Activated CD8-positive, alpha-beta T cell treated with anti-CD3 and anti-CD28 coated beads, Interleukin-2, amount 10 ng/mL, durations not matched to agents 7 days and 5 days (primary cell): ENCODE data around the gene FHOD3. TPM values are rescaled to one million over a fixed set of nuclear protein-coding genes. Genes with fewer than 3 reads are reported as not detected.

Source experiments
- ATAC-seq: fragments of 150-1000 bp; cut with Tn5 transposase; one replicate; pipeline ENCODE4 v1.10.0; 2021; ENCODE audit warnings: moderate library complexity
- CTCF ChIA-PET: fragments of 350-600 bp; sonication (Branson Sonifier 250); formaldehyde crosslinking; loops from one replicate; lab custom pipeline; 2021; ENCODE audit warnings: antibody characterized with exemption; lab: Charles Lee
- POLR2A ChIA-PET: fragments of 350-600 bp; sonication (Branson Sonifier 250); formaldehyde crosslinking; loops from one replicate; lab custom pipeline; 2021; ENCODE audit warnings: antibody characterized with exemption; lab: Charles Lee
- DNase-seq: peaks from one replicate; pipeline ENCODE4 v3.0.0-alpha.2; 2020
- H3K27ac Mint-ChIP-seq: one replicate; pipeline ENCODE4 v1.8.0; 2021; ENCODE audit warnings: mild to moderate bottlenecking, mixed read lengths
- H3K27me3 Mint-ChIP-seq: one replicate; pipeline ENCODE4 v1.8.0; 2021; ENCODE audit warnings: low read depth, mixed read lengths
- H3K36me3 Mint-ChIP-seq: one replicate; pipeline ENCODE4 v1.8.0; 2021; ENCODE audit warnings: low read depth, mixed read lengths
- H3K4me1 Mint-ChIP-seq: one replicate; pipeline ENCODE4 v1.8.0; 2021; ENCODE audit warnings: low read depth, mixed read lengths
- H3K4me3 Mint-ChIP-seq: one replicate; pipeline ENCODE4 v1.8.0; 2021; ENCODE audit warnings: mild to moderate bottlenecking, mixed read lengths
- H3K9me3 Mint-ChIP-seq: one replicate; pipeline ENCODE4 v1.8.0; 2022; ENCODE audit warnings: mixed read lengths; ENCODE audit not compliant: insufficient read depth
- total RNA-seq, 2 experiments: library from RNA; stranded (reverse); gene quantifications; one replicate each; pipeline ENCODE4 v1.2.3, GENCODE V29; 2021

Gene FHOD3
- total RNA-seq, 2 experiments from 2014 or later = not detected

GRCh38 chr18:36464126-36464651, 166.7 kb downstream of the FHOD3 start:
- Mint-ChIP-seq H3K27me3 (no peaks in the 10 kb centered on the region), H3K27ac (no peak overlapping the region), H3K4me3 (no peak overlapping the region), H3K36me3 (no peaks in the 10 kb centered on the region), H3K9me3 (no peaks in the 10 kb centered on the region), H3K4me1 (no peaks in the 10 kb centered on the region)
- CTCF ChIA-PET = no interaction called here
- peak; percentile 4 for ATAC-seq
- no peak for DNase-seq
- POLR2A ChIA-PET = no interaction called here

- Mint-ChIP-seq H3K27ac (no peak overlapping the region), H3K36me3 (no peaks in the 10 kb centered on the region), H3K4me1 (no peaks in the 10 kb centered on the region), H3K27me3 (no peaks in the 10 kb centered on the region), H3K9me3 (no peaks in the 10 kb centered on the region), H3K4me3 (no peak overlapping the region)
- ATAC-seq (no peak), DNase-seq (no peak)
- ChIA-PET CTCF (no interaction called here), POLR2A (no interaction called here)
These were observed 167.8 kb downstream of the FHOD3 start for GRCh38 chr18:36465276-36465675.

- ATAC-seq = no peak
- ChIA-PET POLR2A (no interaction called here), CTCF (no interaction called here)
- H3K9me3 Mint-ChIP-seq = no peaks in the 10 kb centered on the region
- no peaks in the 10 kb centered on the region for H3K27me3 Mint-ChIP-seq
- H3K27ac Mint-ChIP-seq = no peak overlapping the region
- no peaks in the 10 kb centered on the region for H3K36me3 Mint-ChIP-seq
- no peak for DNase-seq
- H3K4me1 Mint-ChIP-seq = no peaks in the 10 kb centered on the region
- H3K4me3 Mint-ChIP-seq = no peak overlapping the region
These were observed 168.5 kb downstream of the FHOD3 start for GRCh38 chr18:36465970-36466369.

GRCh38 chr18:36467614-36468013, 170.1 kb downstream of the FHOD3 start:
- Mint-ChIP-seq H3K9me3 (no peaks in the 10 kb centered on the region), H3K27me3 (peaks cover 3% of the 10 kb centered on the region), H3K4me1 (no peaks in the 10 kb centered on the region), H3K36me3 (no peaks in the 10 kb centered on the region), H3K27ac (no peak overlapping the region), H3K4me3 (no peak overlapping the region)
- DNase-seq (no peak), ATAC-seq (no peak)
- POLR2A ChIA-PET = no interaction called here
- CTCF ChIA-PET = no interaction called here

- DNase-seq (no peak), ATAC-seq (no peak)
- Mint-ChIP-seq H3K36me3 (no peaks in the 10 kb centered on the region), H3K4me3 (no peak overlapping the region), H3K27me3 (peaks cover 3% of the 10 kb centered on the region), H3K9me3 (no peaks in the 10 kb centered on the region), H3K4me1 (no peaks in the 10 kb centered on the region), H3K27ac (no peak overlapping the region)
- CTCF ChIA-PET = no interaction called here
- POLR2A ChIA-PET = no interaction called here
These were observed 170.6 kb downstream of the FHOD3 start for GRCh38 chr18:36468161-36468560.

GRCh38 chr18:36469461-36469860, 171.9 kb downstream of the FHOD3 start:
- CTCF ChIA-PET = no interaction called here

GRCh38 chr18:36470896-36471295, 173.4 kb downstream of the FHOD3 start:
- H3K27me3 Mint-ChIP-seq = peaks cover 3% of the 10 kb centered on the region
- CTCF ChIA-PET = no interaction called here
- POLR2A ChIA-PET = no interaction called here
- no peaks in the 10 kb centered on the region for H3K4me1 Mint-ChIP-seq
- H3K27ac Mint-ChIP-seq = no peak overlapping the region
- DNase-seq (no peak), ATAC-seq (no peak)
- H3K36me3 Mint-ChIP-seq = no peaks in the 10 kb centered on the region
- no peaks in the 10 kb centered on the region for H3K9me3 Mint-ChIP-seq
- no peak overlapping the region for H3K4me3 Mint-ChIP-seq

More at GRCh38 chr18:36469461-36469860, 171.9 kb downstream of the FHOD3 start:
- DNase-seq (no peak), ATAC-seq (no peak)
- Mint-ChIP-seq H3K4me1 (no peaks in the 10 kb centered on the region), H3K36me3 (no peaks in the 10 kb centered on the region), H3K27me3 (peaks cover 3% of the 10 kb centered on the region), H3K9me3 (no peaks in the 10 kb centered on the region), H3K4me3 (no peak overlapping the region), H3K27ac (no peak overlapping the region)
- POLR2A ChIA-PET = no interaction called here

GRCh38 chr18:36471393-36471792, 173.9 kb downstream of the FHOD3 start:
- Mint-ChIP-seq H3K4me1 (no peaks in the 10 kb centered on the region), H3K27ac (no peak overlapping the region), H3K36me3 (no peaks in the 10 kb centered on the region), H3K4me3 (no peak overlapping the region), H3K27me3 (peaks cover 3% of the 10 kb centered on the region), H3K9me3 (no peaks in the 10 kb centered on the region)
- ATAC-seq = no peak
- POLR2A ChIA-PET = no interaction called here
- CTCF ChIA-PET = no interaction called here
- DNase-seq = no peak

GRCh38 chr18:36476433-36476832, 178.9 kb downstream of the FHOD3 start:
- ATAC-seq = no peak
- H3K4me1 Mint-ChIP-seq = no peaks in the 10 kb centered on the region

GRCh38 chr18:36477776-36478175, 180.3 kb downstream of the FHOD3 start:
- Mint-ChIP-seq H3K36me3 (no peaks in the 10 kb centered on the region), H3K4me1 (no peaks in the 10 kb centered on the region), H3K9me3 (no peaks in the 10 kb centered on the region), H3K27ac (no peak overlapping the region), H3K27me3 (peaks cover 2% of the 10 kb centered on the region), H3K4me3 (no peak overlapping the region)
- DNase-seq (no peak), ATAC-seq (no peak)
- POLR2A ChIA-PET = no interaction called here
- CTCF ChIA-PET = no interaction called here

More at GRCh38 chr18:36476433-36476832, 178.9 kb downstream of the FHOD3 start:
- Mint-ChIP-seq H3K27ac (no peak overlapping the region), H3K36me3 (no peaks in the 10 kb centered on the region), H3K9me3 (no peaks in the 10 kb centered on the region), H3K4me3 (no peak overlapping the region), H3K27me3 (peaks cover 5% of the 10 kb centered on the region)
- ChIA-PET CTCF (no interaction called here), POLR2A (no interaction called here)
- no peak for DNase-seq

- Mint-ChIP-seq H3K4me3 (no peak overlapping the region), H3K9me3 (no peaks in the 10 kb centered on the region), H3K27me3 (peaks cover 2% of the 10 kb centered on the region), H3K27ac (no peak overlapping the region), H3K4me1 (no peaks in the 10 kb centered on the region), H3K36me3 (no peaks in the 10 kb centered on the region)
- DNase-seq (no peak), ATAC-seq (no peak)
- CTCF ChIA-PET = no interaction called here
- POLR2A ChIA-PET = no interaction called here
These were observed 183.7 kb downstream of the FHOD3 start for GRCh38 chr18:36481201-36481657.

GRCh38 chr18:36481935-36482334, 184.4 kb downstream of the FHOD3 start:
- H3K36me3 Mint-ChIP-seq = no peaks in the 10 kb centered on the region
- H3K4me1 Mint-ChIP-seq = no peaks in the 10 kb centered on the region
- ChIA-PET POLR2A (no interaction called here), CTCF (no interaction called here)
- ATAC-seq (no peak), DNase-seq (no peak)
- H3K9me3 Mint-ChIP-seq = no peaks in the 10 kb centered on the region
- no peak overlapping the region for H3K27ac Mint-ChIP-seq
- H3K27me3 Mint-ChIP-seq = peaks cover 2% of the 10 kb centered on the region
- H3K4me3 Mint-ChIP-seq = no peak overlapping the region

GRCh38 chr18:36484591-36484990, 187.1 kb downstream of the FHOD3 start:
- H3K4me3 Mint-ChIP-seq = no peak overlapping the region
- DNase-seq (no peak), ATAC-seq (no peak)
- H3K36me3 Mint-ChIP-seq = no peaks in the 10 kb centered on the region
- ChIA-PET POLR2A (no interaction called here), CTCF (no interaction called here)
- no peaks in the 10 kb centered on the region for H3K27me3 Mint-ChIP-seq
- H3K27ac Mint-ChIP-seq = no peak overlapping the region
- no peaks in the 10 kb centered on the region for H3K4me1 Mint-ChIP-seq
- no peaks in the 10 kb centered on the region for H3K9me3 Mint-ChIP-seq
